Muscle of back (tissue), 11 donors: ENCODE measurements around the gene ANKRD28. TPM values are rescaled to one million over a fixed set of nuclear protein-coding genes. Genes with fewer than 3 reads are reported as not detected.
"Not testable (repeated sequence)": the region's sequence is repeated elsewhere in the genome, so short reads cannot be mapped to it uniquely, and the experiment has no call there.

Experiments
- DNase-seq, 3 donors: peaks; one replicate each; pipeline versions ENCODE4 v3.0.0 to v3.0.0-alpha.2; 2013
- polyA plus RNA-seq, 10 donors: library from polyadenylated mRNA; unstranded; fragments of 120-200 nt; gene quantifications; one replicate each; pipeline ENCODE4 v1.2.1, GENCODE V29; 2013; ENCODE audit not compliant: insufficient read length in 10 of 10

The ANKRD28 gene
- polyA plus RNA-seq, 10 donors: 16.7 to 38.9 (median 27.5) TPM

DNA sequence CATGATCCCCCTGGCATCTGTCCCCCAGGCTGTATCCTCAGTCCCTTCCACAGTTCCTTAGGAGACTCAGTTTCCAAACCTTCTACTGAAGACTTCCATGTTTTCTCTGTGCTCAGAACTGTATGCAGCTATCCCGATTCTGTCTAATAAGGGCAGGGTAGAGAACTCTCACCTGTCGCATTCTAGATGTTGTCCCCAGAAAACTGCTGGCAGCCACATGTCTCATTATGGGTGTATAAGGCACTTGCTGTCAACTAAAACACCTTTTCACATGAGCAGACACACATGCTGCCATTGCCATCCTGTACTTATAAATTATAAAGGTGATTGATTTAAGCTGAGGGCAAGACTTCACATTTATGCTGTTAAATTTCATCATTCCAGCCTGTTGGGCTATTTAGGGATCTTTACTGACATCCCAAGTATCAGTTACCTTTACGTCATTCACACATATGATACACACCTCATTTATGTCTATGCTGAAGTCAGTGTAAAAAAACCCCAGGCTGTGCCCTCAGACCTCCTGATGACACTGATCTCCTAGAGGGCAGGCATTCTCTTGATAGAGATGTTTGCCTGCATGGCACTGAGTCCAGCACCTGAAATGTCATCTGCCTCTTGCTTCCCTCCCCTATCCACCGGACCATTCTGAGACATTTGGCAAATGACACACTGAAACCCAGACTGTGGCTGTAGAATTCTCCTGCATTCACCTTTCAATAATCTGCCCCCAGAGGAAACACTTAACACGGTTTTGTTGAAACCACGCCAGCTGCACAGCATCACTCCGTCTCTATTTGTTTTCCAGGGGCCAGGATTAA lies 160.4 kb downstream of the ANKRD28 start:
- no peak for DNase-seq

GRCh38 chr3:15636028-15636709 lies 161.6 kb downstream of the ANKRD28 start:
- peak in 2 of 3 donors; percentile 58 to 79 for DNase-seq

GRCh38 chr3:15635121-15635661 lies 162.6 kb downstream of the ANKRD28 start:
- peak; percentile 48 to 83 (median 80) for DNase-seq

DNA sequence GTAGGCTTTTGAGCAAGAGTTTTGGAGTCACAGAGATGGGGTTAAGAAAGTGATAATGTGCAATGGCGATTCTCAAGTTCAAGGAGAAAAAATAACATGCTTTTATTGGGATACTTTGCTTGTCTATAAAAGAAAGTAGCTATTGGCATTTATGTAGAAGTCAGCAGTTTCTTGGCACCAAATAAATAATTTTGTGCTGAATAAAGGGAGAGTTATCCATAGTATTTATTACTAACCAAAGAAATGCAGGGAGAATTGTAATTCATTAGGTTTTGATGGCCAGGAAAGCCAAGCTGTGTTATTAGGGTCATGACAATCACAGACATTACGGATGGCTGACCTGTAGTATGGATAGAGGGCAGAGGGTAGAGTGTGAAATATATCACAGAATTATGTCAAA lies 163.1 kb downstream of the ANKRD28 start:
- DNase-seq: no peak

- peak in 2 of 3 donors; percentile 46 to 75 for DNase-seq
Measured at GRCh38 chr3:15633766-15634598, 163.8 kb downstream of the ANKRD28 start.

- no peak for DNase-seq
Measured at GRCh38 chr3:15633159-15633558, 164.6 kb downstream of the ANKRD28 start.

DNA sequence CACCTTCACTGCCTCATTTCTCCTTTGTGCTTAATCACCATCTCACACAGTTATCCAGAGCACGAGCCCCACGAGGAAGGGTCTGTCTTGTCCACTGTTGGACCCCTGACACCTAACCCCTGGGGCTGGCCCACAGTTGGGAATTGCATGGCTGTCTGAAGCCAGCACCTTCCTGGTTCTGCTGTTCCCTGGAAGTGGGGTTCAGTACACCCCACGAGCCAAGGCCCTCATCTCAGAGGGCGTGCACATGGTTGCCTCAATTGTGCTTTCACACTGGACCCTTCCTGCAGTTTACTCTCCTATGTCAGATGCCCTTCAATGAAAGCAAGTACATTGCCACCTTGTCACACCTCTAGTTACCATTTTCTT lies 165.6 kb downstream of the ANKRD28 start:
- no peak for DNase-seq

GRCh38 chr3:15631426-15632211 lies 166.2 kb downstream of the ANKRD28 start:
- no peak for DNase-seq

GRCh38 chr3:15630646-15631350 lies 167.0 kb downstream of the ANKRD28 start:
- DNase-seq: peak; percentile 42 to 81 (median 66)

DNA sequence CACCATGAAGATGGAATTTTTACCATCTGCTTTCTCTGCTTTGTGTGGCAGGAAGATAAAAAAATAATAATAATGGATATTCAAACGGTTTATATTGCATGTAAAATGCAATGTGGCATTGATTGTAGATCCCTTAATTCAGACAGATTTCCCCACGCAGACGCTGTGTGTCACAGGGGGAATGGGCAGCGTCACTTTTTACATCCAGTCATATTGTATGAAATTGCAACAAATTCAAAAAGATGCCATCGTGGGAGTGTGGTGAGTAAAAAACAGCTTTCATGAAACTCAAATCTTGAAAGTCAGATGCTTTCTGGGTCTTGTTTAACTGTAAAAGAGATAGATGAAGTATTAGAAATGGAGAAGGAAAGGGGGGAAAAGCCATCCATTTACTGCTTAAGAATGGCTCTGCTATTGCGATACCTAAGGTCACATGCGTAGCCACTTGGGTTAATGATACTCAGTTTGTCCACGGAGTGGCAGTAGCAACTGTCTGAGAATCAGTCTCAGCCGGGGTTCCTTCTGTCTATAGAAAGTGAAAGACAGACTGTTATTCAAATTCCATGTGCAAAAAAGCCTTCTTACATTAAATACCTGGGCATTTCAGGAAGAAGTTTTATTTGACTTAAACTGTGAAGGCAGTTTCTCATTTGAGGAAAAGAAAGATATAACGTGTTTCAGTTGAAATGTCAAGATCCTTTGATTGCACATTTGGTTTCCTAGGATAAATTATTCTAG lies 167.8 kb downstream of the ANKRD28 start:
- DNase-seq: peak; percentile 75 to 90 (median 86)

- DNase-seq: no peak
Measured at GRCh38 chr3:15628967-15629366, 168.8 kb downstream of the ANKRD28 start.

- DNase-seq: no peak
Measured at GRCh38 chr3:15623535-15624440, 174.0 kb downstream of the ANKRD28 start.

GRCh38 chr3:15619659-15620464 lies 177.9 kb downstream of the ANKRD28 start:
- not testable (repeated sequence) for DNase-seq
